Fibroblast of lung (primary cell): ENCODE results near the gene SSTR5. TPM values are rescaled to one million over a fixed set of nuclear protein-coding genes. Genes with fewer than 3 reads are reported as not detected.

Experiments
- DNase-seq, 2 donors: peaks; one replicate each; pipeline versions ENCODE4 v3.0.0 to v3.0.0-alpha.2; 2010; ENCODE audit warnings: low read depth in 2 of 2
- H2AFZ ChIP-seq: 2 replicates; pipeline ENCODE4 v1.5.1; 2012; ENCODE audit warnings: low read length, control low read depth, inconsistent platforms
- H3K27ac ChIP-seq: 2 replicates; pipeline ENCODE4 v1.5.1; 2011; ENCODE audit warnings: low read length, control low read depth; ENCODE audit not compliant: insufficient read depth
- H3K27me3 ChIP-seq: 2 replicates; pipeline ENCODE4 v1.5.1; 2011; ENCODE audit warnings: mild to moderate bottlenecking, low read length; ENCODE audit not compliant: control insufficient read depth, insufficient read depth
- H3K36me3 ChIP-seq: 2 replicates; pipeline ENCODE4 v1.5.1; 2011; ENCODE audit warnings: low read length; ENCODE audit not compliant: control insufficient read depth, insufficient read depth
- H3K4me1 ChIP-seq: 2 replicates; pipeline ENCODE4 v1.5.1; 2011; ENCODE audit warnings: low read length; ENCODE audit not compliant: control insufficient read depth, insufficient read depth; ENCODE audit errors: extremely low read depth
- H3K4me2 ChIP-seq: 2 replicates; pipeline ENCODE4 v1.5.1; 2011; ENCODE audit warnings: low read length, control low read depth; ENCODE audit not compliant: insufficient read depth; ENCODE audit errors: extremely low read depth
- H3K4me3 ChIP-seq, 4 experiments: fragments of 200-600 bp in 1 of 4; sonication (generic) in 1 of 4; replicated peaks in 1 of 4; 2 replicates each; pipeline ENCODE4 v1.5.1; 2011 to 2016; ENCODE audit warnings: low read length in 4 of 4, low read depth in 3 of 4, mild to moderate bottlenecking in 3 of 4, control low read depth in 2 of 4, inconsistent platforms in 1 of 4, mixed read lengths in 1 of 4; ENCODE audit not compliant: insufficient read depth in 1 of 4; ENCODE audit errors: control extremely low read depth in 1 of 4
- H3K79me2 ChIP-seq: 2 replicates; pipeline ENCODE4 v1.5.1; 2012; ENCODE audit warnings: mild to moderate bottlenecking, low read length, inconsistent platforms; ENCODE audit not compliant: control insufficient read depth, insufficient read depth
- H3K9ac ChIP-seq: 2 replicates; pipeline ENCODE4 v1.5.1; 2011; ENCODE audit warnings: mild to moderate bottlenecking, low read length, control low read depth; ENCODE audit not compliant: insufficient read depth
- H3K9me3 ChIP-seq: 2 replicates; pipeline ENCODE4 v1.5.1; 2012; ENCODE audit warnings: low read depth, low read length; ENCODE audit not compliant: control insufficient read depth, insufficient read depth
- H4K20me1 ChIP-seq: 2 replicates; pipeline ENCODE4 v1.5.1; 2011; ENCODE audit warnings: low read length; ENCODE audit not compliant: control insufficient read depth, insufficient read depth; ENCODE audit errors: extremely low read depth
- CTCF ChIP-seq, 2 donors: IDR thresholded peaks in 1 of 2; conservative IDR thresholded peaks in 1 of 2; 1 replicate in 1 of 2; 2 replicates in 1 of 2; pipeline ENCODE4 v1.5.1; 2011 to 2012; ENCODE audit warnings: low read length in 2 of 2, control low read depth in 1 of 2, inconsistent platforms in 1 of 2, low read depth in 1 of 2, mild to moderate bottlenecking in 1 of 2
- EZH2 ChIP-seq: IDR thresholded peaks from 2 replicates; pipeline ENCODE4 v1.5.1; 2012; ENCODE audit warnings: low read length, control low read depth, mild to moderate bottlenecking; ENCODE audit errors: missing control alignments
- polyA plus RNA-seq, 2 donors: library from polyadenylated mRNA; depleted of rRNA in 1 of 2; stranded (reverse) in 1 of 2; unstranded in 1 of 2; fragments of >200 nt; gene quantifications; 2 replicates each; pipeline ENCODE4 v1.2.1, GENCODE V29; 2011 to 2012; ENCODE audit warnings: missing spikeins in 1 of 2
- total RNA-seq: library from RNA; depleted of rRNA; stranded (reverse); fragments of >200 nt; gene quantifications from 2 replicates; pipeline ENCODE4 v1.2.1, GENCODE V29; 2014

The SSTR5 gene
- total and polyA plus RNA-seq, 2 donors (not counting 1 experiment from before 2014, with no cell fraction given), result not detected

GRCh38 chr16:1038932-1039331 is 33.6 kb upstream of the SSTR5 start:
- Histone ChIP-seq H4K20me1 (no peaks in the 10 kb centered on the region), H3K9me3 (no peaks in the 10 kb centered on the region), H3K79me2 (no peaks in the 10 kb centered on the region), H3K4me1 (no peaks in the 10 kb centered on the region), H3K27ac (no peak overlapping the region), H2AFZ (no peak overlapping the region), H3K4me2 (no peak overlapping the region), H3K4me3 (no peak overlapping the region), H3K27me3 (no peaks in the 10 kb centered on the region), H3K36me3 (no peaks in the 10 kb centered on the region), H3K9ac (no peak overlapping the region)
- no peak for DNase-seq
- TF ChIP-seq EZH2 (no peak), CTCF (conservative IDR thresholded peaks at IDR 0.05 in 1 of 2, IDR thresholded peaks at IDR 0.05 in 1 of 2; ENCODE audit: low read depth in 1 of 2, low read length in 2 of 2) (no peak)

GRCh38 chr16:1039762-1040161 is 32.8 kb upstream of the SSTR5 start:
- Histone ChIP-seq H3K9ac (no peak overlapping the region), H3K27ac (no peak overlapping the region), H3K36me3 (no peaks in the 10 kb centered on the region), H3K9me3 (no peaks in the 10 kb centered on the region), H3K79me2 (no peaks in the 10 kb centered on the region), H3K4me1 (no peaks in the 10 kb centered on the region), H2AFZ (no peak overlapping the region), H3K27me3 (peaks cover 5% of the 10 kb centered on the region), H3K4me3 (no peak overlapping the region), H3K4me2 (no peak overlapping the region), H4K20me1 (no peaks in the 10 kb centered on the region)
- TF ChIP-seq EZH2, result no peak
- TF ChIP-seq CTCF (conservative IDR thresholded peaks at IDR 0.05 in 1 of 2, IDR thresholded peaks at IDR 0.05 in 1 of 2; ENCODE audit: low read depth in 1 of 2, low read length in 2 of 2), result no peak
- no peak for DNase-seq

GRCh38 chr16:1040346-1040745 is 32.2 kb upstream of the SSTR5 start:
- Histone ChIP-seq H3K4me1 (no peaks in the 10 kb centered on the region), H3K4me2 (no peak overlapping the region), H4K20me1 (no peaks in the 10 kb centered on the region), H3K27ac (no peak overlapping the region), H3K36me3 (no peaks in the 10 kb centered on the region), H3K4me3 (no peak overlapping the region), H3K9ac (no peak overlapping the region), H2AFZ (no peak overlapping the region), H3K79me2 (no peaks in the 10 kb centered on the region), H3K9me3 (no peaks in the 10 kb centered on the region), H3K27me3 (peaks cover 5% of the 10 kb centered on the region)
- TF ChIP-seq CTCF (conservative IDR thresholded peaks at IDR 0.05 in 1 of 2, IDR thresholded peaks at IDR 0.05 in 1 of 2; ENCODE audit: low read depth in 1 of 2, low read length in 2 of 2) (no peak), EZH2 (no peak)
- DNase-seq, result no peak
